NCI-H526 treated with DMSO at 0.1 percent for 48 hours (cell line): ENCODE data around the gene PHOX2B.
"Not testable (repeated sequence)": the region's sequence is repeated elsewhere in the genome, so short reads cannot be mapped to it uniquely, and the experiment has no call there.

Experiments used
- DNase-seq: peaks from one replicate; lab custom pipeline; 2025; lab: John Stamatoyannopoulos, UW

PHOX2B gene

GRCh38 chr4:41748074-41748570 lies 403 bp downstream of the PHOX2B start:
- DNase-seq = no peak

- DNase-seq = no peak
Observed at GRCh38 chr4:41747230-41748055, 1.1 kb downstream of the PHOX2B start.

- DNase-seq = no peak
Observed at GRCh38 chr4:41746440-41747229, 1.9 kb downstream of the PHOX2B start.

- no peak for DNase-seq
Observed at GRCh38 chr4:41746025-41746439, 2.5 kb downstream of the PHOX2B start.

- DNase-seq = no peak
Observed at GRCh38 chr4:41745292-41746024, 3.1 kb downstream of the PHOX2B start.

GRCh38 chr4:41744572-41745291 lies 3.8 kb downstream of the PHOX2B start:
- DNase-seq = no peak

- no peak for DNase-seq
Observed at GRCh38 chr4:41741354-41741753, 7.2 kb downstream of the PHOX2B start.

- not testable (repeated sequence) for DNase-seq
Observed at GRCh38 chr4:41737491-41737890, 11.0 kb downstream of the PHOX2B start.

- no peak for DNase-seq
Observed at GRCh38 chr4:41734371-41734770, 14.2 kb downstream of the PHOX2B start.

GRCh38 chr4:41731569-41732126 lies 16.9 kb downstream of the PHOX2B start:
- DNase-seq = no peak

GRCh38 chr4:41728573-41728913 lies 20.0 kb downstream of the PHOX2B start:
- no peak for DNase-seq

- no peak for DNase-seq
Observed at GRCh38 chr4:41727861-41728572, 20.5 kb downstream of the PHOX2B start.

GRCh38 chr4:41725254-41725653 lies 23.3 kb downstream of the PHOX2B start:
- DNase-seq = no peak

- DNase-seq = no peak
Observed at GRCh38 chr4:41723286-41723685, 25.2 kb downstream of the PHOX2B start.

GRCh38 chr4:41722181-41722580 lies 26.3 kb downstream of the PHOX2B start:
- no peak for DNase-seq

GRCh38 chr4:41719417-41719816 lies 29.1 kb downstream of the PHOX2B start:
- DNase-seq = no peak

- DNase-seq = no peak
Observed at GRCh38 chr4:41718907-41719306, 29.6 kb downstream of the PHOX2B start.

GRCh38 chr4:41715155-41715554 lies 33.4 kb downstream of the PHOX2B start:
- no peak for DNase-seq

- no peak for DNase-seq
Observed at GRCh38 chr4:41714364-41715000, 34.0 kb downstream of the PHOX2B start.

- no peak for DNase-seq
Observed at GRCh38 chr4:41713768-41714167, 34.8 kb downstream of the PHOX2B start.
